ENCODE measurements around the gene PLCG2. TPM values are rescaled to one million over a fixed set of nuclear protein-coding genes. Genes with fewer than 3 reads are reported as not detected.

The PLCG2 gene
- total RNA-seq, 1 experiment from 2014 or later, result 6.0 TPM

DNA sequence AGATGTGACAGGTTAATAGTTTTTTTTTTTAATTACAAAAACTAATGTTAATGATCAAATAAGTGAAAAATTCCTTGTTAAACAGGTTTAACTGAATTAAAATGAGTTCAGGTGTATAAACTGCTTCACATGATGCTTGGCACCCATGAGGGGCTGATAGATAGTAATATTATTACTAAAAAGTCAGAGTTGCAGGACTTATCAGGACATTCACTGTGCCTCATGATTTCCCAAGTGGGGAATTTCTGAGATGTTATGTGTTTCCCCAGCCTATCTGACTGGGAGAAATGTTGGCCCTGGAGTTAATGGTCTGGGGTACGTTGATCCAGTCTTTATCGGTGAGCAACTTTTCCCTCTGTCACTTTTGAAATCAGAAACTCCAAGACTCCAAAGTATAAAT is 102.1 kb downstream of the PLCG2 start:
- no peak overlapping the region for H2BK12ac ChIP-seq (ENCODE audit: insufficient read length, low read depth, low read length)
- H4K5ac ChIP-seq (ENCODE audit: insufficient read length, low read depth, low read length), result no peak overlapping the region
- no peak for DNase-seq
- H4K91ac ChIP-seq (ENCODE audit: insufficient read length, low read depth, low read length), result no peak overlapping the region
- no peak overlapping the region for H3T11ph ChIP-seq (ENCODE audit: low read length)
- no peak overlapping the region for H3K27ac Mint-ChIP-seq
- no peak overlapping the region for H3K4me2 ChIP-seq (ENCODE audit: insufficient read depth, insufficient read length, low read length)
- no peak overlapping the region for H2AK5ac ChIP-seq (ENCODE audit: insufficient read length, low read length)
- H3K4me1 ChIP-seq (ENCODE audit: insufficient read depth, low read length), result peaks cover 11% of the 10 kb centered on the region; the same call in 1 of the 2 replicates
- H3K23ac ChIP-seq (ENCODE audit: insufficient read length, low read depth, low read length), result no peak overlapping the region
- H4K8ac ChIP-seq (replicated peaks; ENCODE audit: insufficient read length, low read depth, low read length), result no peak overlapping the region
- no peaks in the 10 kb centered on the region for H3K36me3 Mint-ChIP-seq (ENCODE audit: insufficient read depth in 1 of 3, low read depth in 3 of 3)
- peaks cover 2% of the 10 kb centered on the region for H4K20me1 ChIP-seq (ENCODE audit: control insufficient read depth, insufficient read depth, insufficient read length)
- no peak overlapping the region for H3K27ac ChIP-seq (ENCODE audit: insufficient read length, low read depth, low read length)
- no peak overlapping the region for H3K9ac ChIP-seq (ENCODE audit: extremely low read depth, insufficient read length, low read length)
- no peaks in the 10 kb centered on the region for H3K27me3 Mint-ChIP-seq (ENCODE audit: low read depth)
- H3K14ac ChIP-seq (ENCODE audit: insufficient read depth, low read length), result no peak overlapping the region
- no peak overlapping the region for H2AFZ ChIP-seq (ENCODE audit: low read length)
- no peak overlapping the region for H2BK5ac ChIP-seq (ENCODE audit: insufficient read length, low read length)
- H2BK120ac ChIP-seq (ENCODE audit: low read depth, low read length, poor library complexity, severe bottlenecking), result no peak overlapping the region
- H3K4me1 Mint-ChIP-seq, result peaks cover 14 to 18% of the 10 kb centered on the region in 2 experiments
- no peak overlapping the region for H3K4ac ChIP-seq (ENCODE audit: low read depth, low read length)
- no peak overlapping the region for H3K18ac ChIP-seq (ENCODE audit: insufficient read length, low read depth, low read length)
- no peak overlapping the region for H3K56ac ChIP-seq (ENCODE audit: insufficient read length, low read depth, low read length)
- WGBS (ENCODE audit: extremely low coverage, insufficient read length, low lambda C conversion rate), result no CpG with 5 or more reads among the region's 2 CpGs
- H3K79me2 ChIP-seq (ENCODE audit: insufficient read depth, low read length), result no peaks in the 10 kb centered on the region
- no peaks in the 10 kb centered on the region for H3K9me3 Mint-ChIP-seq
- H3K27me3 ChIP-seq (ENCODE audit: insufficient read depth, low read length), result no peaks in the 10 kb centered on the region
- no peaks in the 10 kb centered on the region for H3K79me1 ChIP-seq (ENCODE audit: insufficient read depth, low read depth, low read length, poor library complexity, severe bottlenecking)
- no peak overlapping the region for H3K4me3 Mint-ChIP-seq
- H2BK15ac ChIP-seq (ENCODE audit: low read depth, low read length), result no peak overlapping the region
- TF ChIP-seq, protein P1, sequence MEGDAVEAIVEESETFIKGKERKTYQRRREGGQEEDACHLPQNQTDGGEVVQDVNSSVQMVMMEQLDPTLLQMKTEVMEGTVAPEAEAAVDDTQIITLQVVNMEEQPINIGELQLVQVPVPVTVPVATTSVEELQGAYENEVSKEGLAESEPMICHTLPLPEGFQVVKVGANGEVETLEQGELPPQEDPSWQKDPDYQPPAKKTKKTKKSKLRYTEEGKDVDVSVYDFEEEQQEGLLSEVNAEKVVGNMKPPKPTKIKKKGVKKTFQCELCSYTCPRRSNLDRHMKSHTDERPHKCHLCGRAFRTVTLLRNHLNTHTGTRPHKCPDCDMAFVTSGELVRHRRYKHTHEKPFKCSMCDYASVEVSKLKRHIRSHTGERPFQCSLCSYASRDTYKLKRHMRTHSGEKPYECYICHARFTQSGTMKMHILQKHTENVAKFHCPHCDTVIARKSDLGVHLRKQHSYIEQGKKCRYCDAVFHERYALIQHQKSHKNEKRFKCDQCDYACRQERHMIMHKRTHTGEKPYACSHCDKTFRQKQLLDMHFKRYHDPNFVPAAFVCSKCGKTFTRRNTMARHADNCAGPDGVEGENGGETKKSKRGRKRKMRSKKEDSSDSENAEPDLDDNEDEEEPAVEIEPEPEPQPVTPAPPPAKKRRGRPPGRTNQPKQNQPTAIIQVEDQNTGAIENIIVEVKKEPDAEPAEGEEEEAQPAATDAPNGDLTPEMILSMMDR (conservative IDR thresholded peaks at IDR 0.05), result no peak
- H2BK20ac ChIP-seq (ENCODE audit: low read depth, low read length, poor library complexity, severe bottlenecking), result no peak overlapping the region
- no peaks in the 10 kb centered on the region for H3K23me2 ChIP-seq (ENCODE audit: insufficient read length, low read depth, low read length, poor library complexity, severe bottlenecking)
- H3K9me3 ChIP-seq (ENCODE audit: control insufficient read depth, low read depth, low read length), result no peaks in the 10 kb centered on the region
